DOHH2 (cell line): ENCODE results near the gene MED16.

Experiments
- EZH2phosphoT487 ChIP-seq: fragments of 200-600 bp; sonication (generic); IDR thresholded peaks from 2 replicates; pipeline ENCODE4 v1.6.1; 2017; ENCODE audit warnings: borderline replicate concordance, mild to moderate bottlenecking, antibody characterized with exemption, low read length, moderate library complexity, mixed read lengths
- TF ChIP-seq, protein P1 (sequence below): fragments of 200-600 bp; sonication (generic); IDR thresholded peaks from one replicate; pipeline ENCODE4 v1.5.1; 2014; ENCODE audit warnings: antibody characterized with exemption, mild to moderate bottlenecking, low read depth, low read length; ENCODE audit not compliant: poor library complexity, severe bottlenecking

DNA sequence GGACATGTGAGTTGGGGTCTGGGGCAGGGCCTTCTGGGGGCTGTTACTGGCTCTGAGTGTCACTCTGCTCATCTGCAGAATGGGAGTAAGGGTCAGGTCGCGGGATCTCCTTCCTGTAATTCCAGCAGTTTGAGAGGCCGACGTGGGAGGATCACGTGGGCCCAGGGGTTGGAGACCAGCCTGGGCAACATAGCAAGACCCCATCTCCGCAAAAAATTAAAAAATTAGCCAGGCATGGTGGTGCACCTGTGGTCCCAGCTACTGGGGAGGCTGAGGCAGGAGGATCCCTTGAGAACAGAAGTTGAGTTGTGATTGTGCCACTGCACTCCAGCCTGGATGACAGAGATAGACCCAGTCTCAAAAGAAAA is 36.9 kb upstream of the MED16 start:
- TF ChIP-seq, protein P1, sequence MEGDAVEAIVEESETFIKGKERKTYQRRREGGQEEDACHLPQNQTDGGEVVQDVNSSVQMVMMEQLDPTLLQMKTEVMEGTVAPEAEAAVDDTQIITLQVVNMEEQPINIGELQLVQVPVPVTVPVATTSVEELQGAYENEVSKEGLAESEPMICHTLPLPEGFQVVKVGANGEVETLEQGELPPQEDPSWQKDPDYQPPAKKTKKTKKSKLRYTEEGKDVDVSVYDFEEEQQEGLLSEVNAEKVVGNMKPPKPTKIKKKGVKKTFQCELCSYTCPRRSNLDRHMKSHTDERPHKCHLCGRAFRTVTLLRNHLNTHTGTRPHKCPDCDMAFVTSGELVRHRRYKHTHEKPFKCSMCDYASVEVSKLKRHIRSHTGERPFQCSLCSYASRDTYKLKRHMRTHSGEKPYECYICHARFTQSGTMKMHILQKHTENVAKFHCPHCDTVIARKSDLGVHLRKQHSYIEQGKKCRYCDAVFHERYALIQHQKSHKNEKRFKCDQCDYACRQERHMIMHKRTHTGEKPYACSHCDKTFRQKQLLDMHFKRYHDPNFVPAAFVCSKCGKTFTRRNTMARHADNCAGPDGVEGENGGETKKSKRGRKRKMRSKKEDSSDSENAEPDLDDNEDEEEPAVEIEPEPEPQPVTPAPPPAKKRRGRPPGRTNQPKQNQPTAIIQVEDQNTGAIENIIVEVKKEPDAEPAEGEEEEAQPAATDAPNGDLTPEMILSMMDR, result no peak
- no peak for TF ChIP-seq EZH2phosphoT487
